HCT116 (cell line): Measurements from ENCODE around the gene SLC27A2. TPM values are rescaled to one million over a fixed set of nuclear protein-coding genes. Genes with fewer than 3 reads are reported as not detected.

Source experiments
- ATAC-seq: fragments of 200-7000 bp; cut with Tn5 transposase; 2 replicates; pipeline ENCODE4 v1.9.1; 2020; ENCODE audit warnings: mild to moderate bottlenecking, moderate library complexity
- BruUV-seq: library from RNA; stranded (reverse); fragments of 400-500 nt; replicated peaks from 2 replicates; lab custom pipeline; 2021; lab: Mats Ljungman, UMichigan
- CTCF ChIA-PET: fragments of 300-600 bp; sonication (Branson Sonifier 250); formaldehyde crosslinking; loops from one replicate; lab custom pipeline; 2021; ENCODE audit warnings: antibody characterized with exemption; lab: Charles Lee
- POLR2A ChIA-PET: fragments of 300-600, 350-600 bp; sonication (Branson Sonifier 250); formaldehyde crosslinking; loops from one replicate; lab custom pipeline; 2021; ENCODE audit warnings: antibody characterized with exemption; lab: Charles Lee
- RAD21 ChIA-PET, 2 experiments: fragments of 300-600 bp; sonication (Branson Sonifier 250); formaldehyde crosslinking; loops; one replicate each; lab custom pipeline; 2023; ENCODE audit warnings: low total read pairs in 2 of 2; ENCODE audit not compliant: uncharacterized antibody in 2 of 2, unreplicated experiment in 2 of 2, low non-redundant PET in 1 of 2; lab: Charles Lee
- DNase-seq: peaks from one replicate; pipeline ENCODE4 v3.0.0-alpha.2; 2010; ENCODE audit warnings: low read depth, low spot score
- H2AFZ ChIP-seq: fragments of 200-600 bp; shearing (Covaris generic), sonication (generic); 2 replicates; pipeline ENCODE4 v1.6.1; 2017; ENCODE audit warnings: low read depth, mixed run types, mixed read lengths, antibody characterized with exemption, low read length; ENCODE audit not compliant: poor library complexity, severe bottlenecking
- H3K27ac ChIP-seq: 2 replicates; pipeline ENCODE4 v1.5.1; 2012; ENCODE audit warnings: low read depth, low read length
- H3K27me3 ChIP-seq: fragments of 200-600 bp; sonication (generic); 2 replicates; pipeline ENCODE4 v1.6.1; 2016; ENCODE audit warnings: mixed run types, low read length, mixed read lengths; ENCODE audit not compliant: insufficient read depth
- H3K36me3 ChIP-seq, 2 experiments: fragments of 200-500 bp in 1 of 2; fragments of 200-600 bp in 1 of 2; sonication (Bioruptor generic) in 1 of 2; sonication (generic) in 1 of 2; 2 replicates each; pipeline versions ENCODE4 v1.5.1 to v1.6.1; 2014 to 2016; ENCODE audit warnings: low read length in 2 of 2, inconsistent platforms in 1 of 2, mixed read lengths in 1 of 2, mixed run types in 1 of 2; ENCODE audit not compliant: insufficient read depth in 2 of 2, control insufficient read depth in 1 of 2
- H3K4me1 ChIP-seq, 2 experiments: fragments of 200-600 bp in 1 of 2; sonication (generic) in 1 of 2; 2 replicates each; pipeline versions ENCODE4 v1.5.1 to v1.6.1; 2012 to 2017; ENCODE audit warnings: low read length in 2 of 2, inconsistent platforms in 1 of 2, mild to moderate bottlenecking in 1 of 2, mixed read lengths in 1 of 2, mixed run types in 1 of 2, moderate library complexity in 1 of 2; ENCODE audit not compliant: insufficient read depth in 2 of 2, control insufficient read depth in 1 of 2
- H3K4me2 ChIP-seq: fragments of 200-600 bp; sonication (generic); 2 replicates; pipeline ENCODE4 v1.6.1; 2017; ENCODE audit warnings: mixed run types, low read length, mixed read lengths
- H3K4me3 ChIP-seq, 2 experiments: fragments of 200-600 bp in 1 of 2; sonication (generic) in 1 of 2; replicated peaks in 1 of 2; 2 replicates each; pipeline ENCODE4 v1.5.1; 2011 to 2016; ENCODE audit warnings: low read length in 2 of 2, control low read depth in 1 of 2, low read depth in 1 of 2, mild to moderate bottlenecking in 1 of 2, mixed read lengths in 1 of 2, mixed run types in 1 of 2
- H3K79me2 ChIP-seq: fragments of 200-600 bp; sonication (generic); 2 replicates; pipeline ENCODE4 v1.6.1; 2017; ENCODE audit warnings: mild to moderate bottlenecking, mixed run types, low read length, moderate library complexity, mixed read lengths; ENCODE audit not compliant: insufficient read depth
- H3K9ac ChIP-seq: fragments of 200-600 bp; sonication (generic); 2 replicates; pipeline ENCODE4 v1.6.1; 2016; ENCODE audit warnings: low read length, mixed read lengths
- H3K9me2 ChIP-seq: fragments of 200-600 bp; sonication (generic), shearing (Covaris generic); 2 replicates; pipeline ENCODE4 v1.6.1; 2017; ENCODE audit warnings: mixed run types, mild to moderate bottlenecking, moderate library complexity; ENCODE audit not compliant: insufficient read depth
- H3K9me3 ChIP-seq, 2 experiments: fragments of 200-500 bp in 1 of 2; fragments of 200-600 bp in 1 of 2; sonication (Bioruptor generic) in 1 of 2; sonication (generic) in 1 of 2; 2 replicates each; pipeline ENCODE4 v1.6.1; 2014 to 2017; ENCODE audit warnings: low read length in 2 of 2, mixed read lengths in 2 of 2, inconsistent platforms in 1 of 2, low read depth in 1 of 2, mild to moderate bottlenecking in 1 of 2, mixed run types in 1 of 2, moderate library complexity in 1 of 2; ENCODE audit not compliant: control insufficient read depth in 1 of 2, insufficient read depth in 1 of 2
- H4K20me1 ChIP-seq: fragments of 200-600 bp; sonication (generic), shearing (Covaris generic); 2 replicates; pipeline ENCODE4 v1.6.1; 2017; ENCODE audit warnings: mixed run types, mild to moderate bottlenecking, moderate library complexity; ENCODE audit not compliant: insufficient read depth
- ATF3 ChIP-seq: IDR thresholded peaks from 2 replicates; pipeline ENCODE4 v1.6.1; 2012
- CEBPB ChIP-seq: IDR thresholded peaks from 2 replicates; pipeline ENCODE4 v1.6.1; 2012; ENCODE audit warnings: low read depth
- CTCF ChIP-seq, 3 experiments: fragments of 200-600 bp in 1 of 3; sonication (generic) in 1 of 3; IDR thresholded peaks in 2 of 3; conservative IDR thresholded peaks in 1 of 3; 2 replicates each; pipeline ENCODE4 v1.5.1; 2012 to 2017; ENCODE audit warnings: low read depth in 2 of 3, low read length in 2 of 3, antibody characterized with exemption in 1 of 3, borderline replicate concordance in 1 of 3, control low read depth in 1 of 3, mild to moderate bottlenecking in 1 of 3, mixed read lengths in 1 of 3, mixed run types in 1 of 3, moderate library complexity in 1 of 3; ENCODE audit not compliant: insufficient read depth in 1 of 3
- MAX ChIP-seq: IDR thresholded peaks from 2 replicates; pipeline ENCODE4 v1.6.1; 2012
- SP1 ChIP-seq: IDR thresholded peaks from 2 replicates; pipeline ENCODE4 v1.6.1; 2012; ENCODE audit warnings: low read depth
- YY1 ChIP-seq: IDR thresholded peaks from 2 replicates; pipeline ENCODE4 v1.6.1; 2011; ENCODE audit warnings: low read length, low read depth, moderate library complexity, mild to moderate bottlenecking; ENCODE audit not compliant: insufficient replicate concordance; ENCODE audit errors: extremely low read depth
- intact Hi-C: fragments of 100-400 bp; cut with micrococcal nuclease; formaldehyde crosslinking; loops from 2 replicates; pipeline ENCODE4 v1.10.0; 2022
- total RNA-seq: library from RNA; stranded (reverse); gene quantifications from one replicate; pipeline ENCODE4 v1.2.1, GENCODE V29; 2021; ENCODE audit not compliant: unreplicated experiment

The SLC27A2 gene
- total RNA-seq, 1 experiment from 2014 or later = 14.0 TPM

DNA sequence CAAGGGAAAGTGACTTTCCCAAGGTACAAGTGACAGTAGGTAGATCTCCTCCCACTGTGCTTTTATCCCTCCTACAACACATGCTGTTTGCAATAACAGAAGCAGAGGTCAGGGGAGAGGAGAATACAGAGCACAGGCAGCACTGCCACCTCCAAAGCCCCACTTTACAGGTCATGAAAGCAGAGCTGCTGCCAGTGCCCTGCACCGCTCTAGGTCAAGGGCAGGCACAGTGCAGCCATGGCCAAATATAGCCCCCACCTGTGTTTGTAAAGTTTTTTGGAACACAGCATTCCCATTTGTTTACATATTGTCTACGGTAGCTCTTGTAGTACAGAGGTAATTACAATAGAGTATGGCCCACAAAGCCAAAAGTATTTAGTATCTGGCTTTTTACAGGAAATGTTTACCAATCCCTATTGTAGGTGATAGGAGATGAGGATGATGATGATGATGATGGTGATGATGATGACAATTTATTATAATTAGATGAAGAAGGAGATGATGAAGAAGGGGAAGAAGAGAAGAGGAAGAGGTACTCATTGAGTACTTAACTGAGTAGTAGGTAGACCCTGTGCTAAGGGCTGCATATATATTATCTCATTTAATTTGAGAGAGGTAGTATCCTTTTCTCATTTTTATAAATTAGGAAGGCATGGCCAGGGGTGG is 63.1 kb downstream of the SLC27A2 start:
- H3K9me2 ChIP-seq = no peaks in the 10 kb centered on the region

More for the DNA sequence above, 63.1 kb downstream of the SLC27A2 start:
- intact Hi-C loops = no loop called here
- no TSS peak for BruUV-seq
- Histone ChIP-seq H3K4me2 (no peak overlapping the region), H3K79me2 (no peaks in the 10 kb centered on the region), H3K9me3 (no peaks in the 10 kb centered on the region), H4K20me1 (no peaks in the 10 kb centered on the region), H2AFZ (no peak overlapping the region), H3K27ac (no peak overlapping the region), H3K36me3 (no peaks in the 10 kb centered on the region), H3K4me3 (no peak overlapping the region), H3K9ac (no peak overlapping the region), H3K27me3 (no peaks in the 10 kb centered on the region), H3K4me1 (no peaks in the 10 kb centered on the region)
- DNase-seq (no peak), ATAC-seq (no peak)
- ChIA-PET RAD21 (no interaction called here), CTCF (no interaction called here), POLR2A (no interaction called here)
- TF ChIP-seq ATF3 (no peak), YY1 (no peak), SP1 (no peak), CEBPB (no peak), MAX (no peak), CTCF (IDR thresholded peaks at IDR 0.05 in 2 of 3, conservative IDR thresholded peaks at IDR 0.05 in 1 of 3; ENCODE audit: borderline replicate concordance in 1 of 3, insufficient read depth in 1 of 3, low read depth in 2 of 3, low read length in 2 of 3) (no peak)
